Measurements from ENCODE around the gene DEPDC7. TPM values are rescaled to one million over a fixed set of nuclear protein-coding genes. Genes with fewer than 3 reads are reported as not detected.

DEPDC7 gene
- total RNA-seq, 1 experiment from 2014 or later: 4.4 TPM

- peaks cover 17 to 63% (median 45%) of the 10 kb centered on the region in 3 experiments; a peak in 6 of 7 replicates for H3K36me3 Mint-ChIP-seq (ENCODE audit: insufficient read depth in 1 of 3, low read depth in 3 of 3)
- H3K18ac ChIP-seq (ENCODE audit: insufficient read length, low read depth, low read length): no peak overlapping the region
Observed at GRCh38 chr11:33060271-33060670, 44.6 kb downstream of the DEPDC7 start.

More at GRCh38 chr11:33060271-33060670, 44.6 kb downstream of the DEPDC7 start:
- no peak overlapping the region for H2BK20ac ChIP-seq (ENCODE audit: low read depth, low read length, poor library complexity, severe bottlenecking)
- H3K4ac ChIP-seq (ENCODE audit: low read depth, low read length): no peak overlapping the region
- H2BK15ac ChIP-seq (ENCODE audit: low read depth, low read length): no peak overlapping the region
- H3K79me2 ChIP-seq (ENCODE audit: insufficient read depth, low read length): no peaks in the 10 kb centered on the region
- no peaks in the 10 kb centered on the region for H3K23me2 ChIP-seq (ENCODE audit: insufficient read length, low read depth, low read length, poor library complexity, severe bottlenecking)
- no peak overlapping the region for H3K23ac ChIP-seq (ENCODE audit: insufficient read length, low read depth, low read length)
- no peak overlapping the region for H3K27ac ChIP-seq (ENCODE audit: insufficient read length, low read depth, low read length)
- no peak overlapping the region for H2AFZ ChIP-seq (ENCODE audit: low read length)
- Mint-ChIP-seq H3K9me3 (no peaks in the 10 kb centered on the region), H3K27me3 (ENCODE audit: low read depth) (no peaks in the 10 kb centered on the region), H3K4me1 (peaks cover 20 to 28% of the 10 kb centered on the region in 2 experiments), H3K4me3 (no peak overlapping the region), H3K27ac (peak overlapping the region in 2 of 3 experiments; percentile 44 to 90; a peak in 4 of 7 replicates)
- no peaks in the 10 kb centered on the region for H3K9me3 ChIP-seq (ENCODE audit: control insufficient read depth, low read depth, low read length)
- no peak overlapping the region for H3K4me2 ChIP-seq (ENCODE audit: insufficient read depth, insufficient read length, low read length)
- no peak overlapping the region for H2BK120ac ChIP-seq (ENCODE audit: low read depth, low read length, poor library complexity, severe bottlenecking)
- no peak overlapping the region for H4K8ac ChIP-seq (replicated peaks; ENCODE audit: insufficient read length, low read depth, low read length)
- no peaks in the 10 kb centered on the region for H3K27me3 ChIP-seq (ENCODE audit: insufficient read depth, low read length)
- no peak overlapping the region for H2AK5ac ChIP-seq (ENCODE audit: insufficient read length, low read length)
- H4K91ac ChIP-seq (ENCODE audit: insufficient read length, low read depth, low read length): no peak overlapping the region
- no peak overlapping the region for H3K9ac ChIP-seq (ENCODE audit: extremely low read depth, insufficient read length, low read length)
- H2BK12ac ChIP-seq (ENCODE audit: insufficient read length, low read depth, low read length): no peak overlapping the region
- DNase-seq: no peak
- no peaks in the 10 kb centered on the region for H4K20me1 ChIP-seq (ENCODE audit: control insufficient read depth, insufficient read depth, insufficient read length)
- no peaks in the 10 kb centered on the region; the same call in 1 of the 2 replicates for H3K4me1 ChIP-seq (ENCODE audit: insufficient read depth, low read length)
- no peak overlapping the region; the same call in 1 of the 2 replicates for H3K14ac ChIP-seq (ENCODE audit: insufficient read depth, low read length)
- WGBS (ENCODE audit: extremely low coverage, insufficient read length, low lambda C conversion rate): no CpG with 5 or more reads among the region's 3 CpGs
- H2BK5ac ChIP-seq (ENCODE audit: insufficient read length, low read length): no peak overlapping the region
- H3K56ac ChIP-seq (ENCODE audit: insufficient read length, low read depth, low read length): no peak overlapping the region
- no peak for TF ChIP-seq CTCF (conservative IDR thresholded peaks at IDR 0.05)
- H3K79me1 ChIP-seq (ENCODE audit: insufficient read depth, low read depth, low read length, poor library complexity, severe bottlenecking): no peaks in the 10 kb centered on the region
- no peak overlapping the region for H4K5ac ChIP-seq (ENCODE audit: insufficient read length, low read depth, low read length)
- H3T11ph ChIP-seq (ENCODE audit: low read length): no peak overlapping the region

All from H9 (cell line).